HCT116 (cell line): Measurements from ENCODE around the gene RNF166. TPM values are rescaled to one million over a fixed set of nuclear protein-coding genes. Genes with fewer than 3 reads are reported as not detected.

ENCODE experiments used
- ATAC-seq: fragments of 200-7000 bp; cut with Tn5 transposase; 2 replicates; pipeline ENCODE4 v1.9.1; 2020; ENCODE audit warnings: mild to moderate bottlenecking, moderate library complexity
- BruUV-seq: library from RNA; stranded (reverse); fragments of 400-500 nt; replicated peaks from 2 replicates; lab custom pipeline; 2021; lab: Mats Ljungman, UMichigan
- CTCF ChIA-PET: fragments of 300-600 bp; sonication (Branson Sonifier 250); formaldehyde crosslinking; loops from one replicate; lab custom pipeline; 2021; ENCODE audit warnings: antibody characterized with exemption; lab: Charles Lee
- POLR2A ChIA-PET: fragments of 300-600, 350-600 bp; sonication (Branson Sonifier 250); formaldehyde crosslinking; loops from one replicate; lab custom pipeline; 2021; ENCODE audit warnings: antibody characterized with exemption; lab: Charles Lee
- RAD21 ChIA-PET, 2 experiments: fragments of 300-600 bp; sonication (Branson Sonifier 250); formaldehyde crosslinking; loops; one replicate each; lab custom pipeline; 2023; ENCODE audit warnings: low total read pairs in 2 of 2; ENCODE audit not compliant: uncharacterized antibody in 2 of 2, unreplicated experiment in 2 of 2, low non-redundant PET in 1 of 2; lab: Charles Lee
- DNase-seq: peaks from one replicate; pipeline ENCODE4 v3.0.0-alpha.2; 2010; ENCODE audit warnings: low read depth, low spot score
- H2AFZ ChIP-seq: fragments of 200-600 bp; shearing (Covaris generic), sonication (generic); 2 replicates; pipeline ENCODE4 v1.6.1; 2017; ENCODE audit warnings: low read depth, mixed run types, mixed read lengths, antibody characterized with exemption, low read length; ENCODE audit not compliant: poor library complexity, severe bottlenecking
- H3K27ac ChIP-seq: 2 replicates; pipeline ENCODE4 v1.5.1; 2012; ENCODE audit warnings: low read depth, low read length
- H3K27me3 ChIP-seq: fragments of 200-600 bp; sonication (generic); 2 replicates; pipeline ENCODE4 v1.6.1; 2016; ENCODE audit warnings: mixed run types, low read length, mixed read lengths; ENCODE audit not compliant: insufficient read depth
- H3K36me3 ChIP-seq, 2 experiments: fragments of 200-500 bp in 1 of 2; fragments of 200-600 bp in 1 of 2; sonication (Bioruptor generic) in 1 of 2; sonication (generic) in 1 of 2; 2 replicates each; pipeline versions ENCODE4 v1.5.1 to v1.6.1; 2014 to 2016; ENCODE audit warnings: low read length in 2 of 2, inconsistent platforms in 1 of 2, mixed read lengths in 1 of 2, mixed run types in 1 of 2; ENCODE audit not compliant: insufficient read depth in 2 of 2, control insufficient read depth in 1 of 2
- H3K4me1 ChIP-seq, 2 experiments: fragments of 200-600 bp in 1 of 2; sonication (generic) in 1 of 2; 2 replicates each; pipeline versions ENCODE4 v1.5.1 to v1.6.1; 2012 to 2017; ENCODE audit warnings: low read length in 2 of 2, inconsistent platforms in 1 of 2, mild to moderate bottlenecking in 1 of 2, mixed read lengths in 1 of 2, mixed run types in 1 of 2, moderate library complexity in 1 of 2; ENCODE audit not compliant: insufficient read depth in 2 of 2, control insufficient read depth in 1 of 2
- H3K4me2 ChIP-seq: fragments of 200-600 bp; sonication (generic); 2 replicates; pipeline ENCODE4 v1.6.1; 2017; ENCODE audit warnings: mixed run types, low read length, mixed read lengths
- H3K4me3 ChIP-seq, 2 experiments: fragments of 200-600 bp in 1 of 2; sonication (generic) in 1 of 2; replicated peaks in 1 of 2; 2 replicates each; pipeline ENCODE4 v1.5.1; 2011 to 2016; ENCODE audit warnings: low read length in 2 of 2, control low read depth in 1 of 2, low read depth in 1 of 2, mild to moderate bottlenecking in 1 of 2, mixed read lengths in 1 of 2, mixed run types in 1 of 2
- H3K79me2 ChIP-seq: fragments of 200-600 bp; sonication (generic); 2 replicates; pipeline ENCODE4 v1.6.1; 2017; ENCODE audit warnings: mild to moderate bottlenecking, mixed run types, low read length, moderate library complexity, mixed read lengths; ENCODE audit not compliant: insufficient read depth
- H3K9ac ChIP-seq: fragments of 200-600 bp; sonication (generic); 2 replicates; pipeline ENCODE4 v1.6.1; 2016; ENCODE audit warnings: low read length, mixed read lengths
- H3K9me2 ChIP-seq: fragments of 200-600 bp; sonication (generic), shearing (Covaris generic); 2 replicates; pipeline ENCODE4 v1.6.1; 2017; ENCODE audit warnings: mixed run types, mild to moderate bottlenecking, moderate library complexity; ENCODE audit not compliant: insufficient read depth
- H3K9me3 ChIP-seq, 2 experiments: fragments of 200-500 bp in 1 of 2; fragments of 200-600 bp in 1 of 2; sonication (Bioruptor generic) in 1 of 2; sonication (generic) in 1 of 2; 2 replicates each; pipeline ENCODE4 v1.6.1; 2014 to 2017; ENCODE audit warnings: low read length in 2 of 2, mixed read lengths in 2 of 2, inconsistent platforms in 1 of 2, low read depth in 1 of 2, mild to moderate bottlenecking in 1 of 2, mixed run types in 1 of 2, moderate library complexity in 1 of 2; ENCODE audit not compliant: control insufficient read depth in 1 of 2, insufficient read depth in 1 of 2
- H4K20me1 ChIP-seq: fragments of 200-600 bp; sonication (generic), shearing (Covaris generic); 2 replicates; pipeline ENCODE4 v1.6.1; 2017; ENCODE audit warnings: mixed run types, mild to moderate bottlenecking, moderate library complexity; ENCODE audit not compliant: insufficient read depth
- CBX3 ChIP-seq: IDR thresholded peaks from 2 replicates; pipeline ENCODE4 v1.6.1; 2012; ENCODE audit warnings: low read depth
- CEBPB ChIP-seq: IDR thresholded peaks from 2 replicates; pipeline ENCODE4 v1.6.1; 2012; ENCODE audit warnings: low read depth
- EZH2 ChIP-seq: fragments of 200-600 bp; sonication (generic); IDR thresholded peaks from 2 replicates; pipeline ENCODE4 v1.6.1; 2017; ENCODE audit warnings: antibody characterized with exemption, mixed run types
- EZH2phosphoT487 ChIP-seq: fragments of 200-600 bp; IDR thresholded peaks from 2 replicates; pipeline ENCODE4 v1.6.1; 2018; ENCODE audit warnings: antibody characterized with exemption, borderline replicate concordance
- POLR2A ChIP-seq: IDR thresholded peaks from 2 replicates; pipeline ENCODE4 v1.7.0; 2011; ENCODE audit warnings: borderline replicate concordance; ENCODE audit not compliant: insufficient read depth, insufficient read length; ENCODE audit errors: extremely low read depth
- SIN3A ChIP-seq: IDR thresholded peaks from 2 replicates; pipeline ENCODE4 v1.6.1; 2012; ENCODE audit warnings: low read depth
- SP1 ChIP-seq: IDR thresholded peaks from 2 replicates; pipeline ENCODE4 v1.6.1; 2012; ENCODE audit warnings: low read depth
- SRF ChIP-seq: IDR thresholded peaks from 2 replicates; pipeline ENCODE4 v1.6.1; 2012; ENCODE audit warnings: low read depth
- TCF7L2 ChIP-seq: IDR thresholded peaks from 2 replicates; pipeline ENCODE4 v1.7.0; 2011; ENCODE audit warnings: borderline replicate concordance, inconsistent platforms; ENCODE audit not compliant: insufficient read depth, insufficient read length; ENCODE audit errors: extremely low read depth
- YY1 ChIP-seq: IDR thresholded peaks from 2 replicates; pipeline ENCODE4 v1.6.1; 2011; ENCODE audit warnings: low read length, low read depth, moderate library complexity, mild to moderate bottlenecking; ENCODE audit not compliant: insufficient replicate concordance; ENCODE audit errors: extremely low read depth
- ZNF274 ChIP-seq: fragments of 200-500 bp; sonication (Bioruptor generic); IDR thresholded peaks from 2 replicates; pipeline ENCODE4 v1.6.1; 2014; ENCODE audit warnings: mild to moderate bottlenecking, low read depth, low read length, inconsistent platforms
- intact Hi-C: fragments of 100-400 bp; cut with micrococcal nuclease; formaldehyde crosslinking; loops from 2 replicates; pipeline ENCODE4 v1.10.0; 2022
- total RNA-seq: library from RNA; stranded (reverse); gene quantifications from one replicate; pipeline ENCODE4 v1.2.1, GENCODE V29; 2021; ENCODE audit not compliant: unreplicated experiment
- TF ChIP-seq, protein P1 (sequence below): IDR thresholded peaks from 2 replicates; pipeline ENCODE4 v1.6.1; 2012
- TF ChIP-seq, protein P2 (sequence below): IDR thresholded peaks from 2 replicates; pipeline ENCODE4 v1.6.1; 2012; ENCODE audit warnings: low read depth
- TF ChIP-seq, protein P3 (sequence below): IDR thresholded peaks from 2 replicates; pipeline ENCODE4 v1.6.1; 2011; ENCODE audit warnings: mild to moderate bottlenecking, low read length, moderate library complexity; ENCODE audit not compliant: insufficient replicate concordance; ENCODE audit errors: extremely low read depth

The RNF166 gene
- total RNA-seq, 1 experiment from 2014 or later, result 39.4 TPM

DNA sequence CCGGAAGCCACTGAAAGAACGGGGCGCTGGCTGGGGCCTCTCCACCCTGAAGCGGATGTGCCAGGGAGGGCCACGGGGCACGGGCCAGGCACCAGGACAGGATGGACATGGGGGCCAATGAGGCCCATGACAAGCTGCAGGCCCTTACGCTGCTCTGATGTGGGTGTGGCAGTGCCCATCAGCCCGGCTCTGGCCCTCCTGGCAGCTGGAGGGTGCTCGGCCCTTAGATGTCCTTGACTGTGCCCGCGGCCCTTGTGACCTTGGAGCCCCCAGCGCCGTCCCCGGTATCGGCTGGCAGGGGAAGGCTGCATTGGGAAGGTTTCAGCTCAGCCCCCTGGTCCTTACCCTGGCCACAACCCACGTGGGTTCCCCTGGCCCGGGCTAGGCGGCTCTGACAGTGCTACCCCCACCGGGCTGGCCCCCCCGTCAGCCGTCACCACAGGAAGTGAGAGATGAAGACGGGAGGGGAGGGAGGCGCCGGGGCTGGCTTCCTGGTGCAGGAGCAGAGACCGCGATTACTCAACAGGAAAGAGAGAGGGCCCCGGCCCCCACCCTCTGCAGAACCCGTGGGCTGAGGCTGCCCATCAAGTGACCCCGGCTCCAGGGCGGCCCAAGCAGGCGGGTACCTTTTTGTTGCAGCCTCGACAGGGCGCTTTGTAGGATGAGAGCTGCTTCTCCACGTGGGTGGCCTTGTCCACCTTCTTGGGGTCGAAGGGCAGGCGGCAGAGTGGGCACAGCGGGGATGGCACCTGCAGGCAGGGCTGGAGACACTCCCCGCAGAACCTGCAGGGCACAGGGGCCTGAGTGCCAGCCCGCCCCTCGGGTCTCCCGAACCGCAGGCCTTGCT, 5.3 kb downstream of the RNF166 start:
- no peak for DNase-seq
- H2AFZ ChIP-seq, result no peak overlapping the region
- no peaks in the 10 kb centered on the region for H4K20me1 ChIP-seq
- RAD21 ChIA-PET, result interaction anchor here in 1 of 2 experiments (0.7 kb wide), 1 partner anchor 29 kb away, joined by 3 read pairs; no protein-coding TSS in a partner anchor
- peaks cover 10% of the 10 kb centered on the region for H3K79me2 ChIP-seq
- BruUV-seq, result no TSS peak
- no peak overlapping the region for H3K27ac ChIP-seq
- H3K27me3 ChIP-seq, result no peaks in the 10 kb centered on the region
- H3K36me3 ChIP-seq, result peaks cover 2 to 3% of the 10 kb centered on the region in 2 experiments; a peak in 1 of 4 replicates
- TF ChIP-seq, protein P1, sequence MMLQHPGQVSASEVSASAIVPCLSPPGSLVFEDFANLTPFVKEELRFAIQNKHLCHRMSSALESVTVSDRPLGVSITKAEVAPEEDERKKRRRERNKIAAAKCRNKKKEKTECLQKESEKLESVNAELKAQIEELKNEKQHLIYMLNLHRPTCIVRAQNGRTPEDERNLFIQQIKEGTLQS, result no peak
- TF ChIP-seq EZH2 (no peak), EZH2phosphoT487 (no peak), POLR2A (no peak), SP1 (no peak), CEBPB (no peak), TCF7L2 (no peak), ZNF274 (no peak), SIN3A (no peak), SRF (no peak), YY1 (no peak), CBX3 (no peak)
- TF ChIP-seq, protein P2, sequence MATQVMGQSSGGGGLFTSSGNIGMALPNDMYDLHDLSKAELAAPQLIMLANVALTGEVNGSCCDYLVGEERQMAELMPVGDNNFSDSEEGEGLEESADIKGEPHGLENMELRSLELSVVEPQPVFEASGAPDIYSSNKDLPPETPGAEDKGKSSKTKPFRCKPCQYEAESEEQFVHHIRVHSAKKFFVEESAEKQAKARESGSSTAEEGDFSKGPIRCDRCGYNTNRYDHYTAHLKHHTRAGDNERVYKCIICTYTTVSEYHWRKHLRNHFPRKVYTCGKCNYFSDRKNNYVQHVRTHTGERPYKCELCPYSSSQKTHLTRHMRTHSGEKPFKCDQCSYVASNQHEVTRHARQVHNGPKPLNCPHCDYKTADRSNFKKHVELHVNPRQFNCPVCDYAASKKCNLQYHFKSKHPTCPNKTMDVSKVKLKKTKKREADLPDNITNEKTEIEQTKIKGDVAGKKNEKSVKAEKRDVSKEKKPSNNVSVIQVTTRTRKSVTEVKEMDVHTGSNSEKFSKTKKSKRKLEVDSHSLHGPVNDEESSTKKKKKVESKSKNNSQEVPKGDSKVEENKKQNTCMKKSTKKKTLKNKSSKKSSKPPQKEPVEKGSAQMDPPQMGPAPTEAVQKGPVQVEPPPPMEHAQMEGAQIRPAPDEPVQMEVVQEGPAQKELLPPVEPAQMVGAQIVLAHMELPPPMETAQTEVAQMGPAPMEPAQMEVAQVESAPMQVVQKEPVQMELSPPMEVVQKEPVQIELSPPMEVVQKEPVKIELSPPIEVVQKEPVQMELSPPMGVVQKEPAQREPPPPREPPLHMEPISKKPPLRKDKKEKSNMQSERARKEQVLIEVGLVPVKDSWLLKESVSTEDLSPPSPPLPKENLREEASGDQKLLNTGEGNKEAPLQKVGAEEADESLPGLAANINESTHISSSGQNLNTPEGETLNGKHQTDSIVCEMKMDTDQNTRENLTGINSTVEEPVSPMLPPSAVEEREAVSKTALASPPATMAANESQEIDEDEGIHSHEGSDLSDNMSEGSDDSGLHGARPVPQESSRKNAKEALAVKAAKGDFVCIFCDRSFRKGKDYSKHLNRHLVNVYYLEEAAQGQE, result no peak
- TF ChIP-seq, protein P3, sequence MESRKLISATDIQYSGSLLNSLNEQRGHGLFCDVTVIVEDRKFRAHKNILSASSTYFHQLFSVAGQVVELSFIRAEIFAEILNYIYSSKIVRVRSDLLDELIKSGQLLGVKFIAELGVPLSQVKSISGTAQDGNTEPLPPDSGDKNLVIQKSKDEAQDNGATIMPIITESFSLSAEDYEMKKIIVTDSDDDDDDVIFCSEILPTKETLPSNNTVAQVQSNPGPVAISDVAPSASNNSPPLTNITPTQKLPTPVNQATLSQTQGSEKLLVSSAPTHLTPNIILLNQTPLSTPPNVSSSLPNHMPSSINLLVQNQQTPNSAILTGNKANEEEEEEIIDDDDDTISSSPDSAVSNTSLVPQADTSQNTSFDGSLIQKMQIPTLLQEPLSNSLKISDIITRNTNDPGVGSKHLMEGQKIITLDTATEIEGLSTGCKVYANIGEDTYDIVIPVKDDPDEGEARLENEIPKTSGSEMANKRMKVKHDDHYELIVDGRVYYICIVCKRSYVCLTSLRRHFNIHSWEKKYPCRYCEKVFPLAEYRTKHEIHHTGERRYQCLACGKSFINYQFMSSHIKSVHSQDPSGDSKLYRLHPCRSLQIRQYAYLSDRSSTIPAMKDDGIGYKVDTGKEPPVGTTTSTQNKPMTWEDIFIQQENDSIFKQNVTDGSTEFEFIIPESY, result no peak
- intact Hi-C loops, result no loop called here
- no peak overlapping the region for H3K9ac ChIP-seq
- no peaks in the 10 kb centered on the region for H3K9me3 ChIP-seq
- peaks cover 7 to 8% of the 10 kb centered on the region in 2 experiments; a peak in 3 of 4 replicates for H3K4me1 ChIP-seq
- no peak overlapping the region for H3K4me2 ChIP-seq
- no peak for ATAC-seq
- POLR2A ChIA-PET, result no interaction called here
- CTCF ChIA-PET, result no interaction called here
- no peaks in the 10 kb centered on the region for H3K9me2 ChIP-seq
- no peak overlapping the region for H3K4me3 ChIP-seq
